ENCODE results near the gene PEX12.

DNA sequence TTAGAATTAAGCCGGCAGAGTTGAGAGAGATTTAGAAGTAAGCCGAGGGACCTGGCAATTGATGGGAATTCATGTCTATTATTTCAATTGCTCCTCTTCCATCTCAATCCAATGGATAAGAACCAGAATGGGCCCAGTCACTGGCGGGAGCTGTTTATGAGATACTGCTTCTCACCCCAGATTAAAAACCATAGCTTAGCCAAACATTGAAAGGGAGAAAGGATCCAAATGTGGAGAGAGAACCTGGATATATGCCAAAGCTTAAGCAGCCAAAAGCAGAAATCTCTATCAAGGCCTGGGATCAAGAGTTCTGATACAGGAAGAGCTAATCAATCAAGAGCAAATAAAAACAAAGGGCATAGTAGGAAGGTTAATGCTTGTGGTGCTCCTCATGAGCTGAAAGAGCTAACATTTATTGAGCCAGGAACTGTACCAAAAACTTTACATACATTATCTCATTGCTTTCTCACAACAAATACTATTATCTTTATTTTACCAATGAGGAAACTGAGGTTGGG is 43.7 kb downstream of the PEX12 start:
- no peak for TF ChIP-seq CTCF (IDR thresholded peaks at IDR 0.05)
- TF ChIP-seq POLR2A (IDR thresholded peaks at IDR 0.05), result no peak
- TF ChIP-seq POLR2AphosphoS5 (IDR thresholded peaks at IDR 0.05), result no peak
- no peak for TF ChIP-seq EP300 (IDR thresholded peaks at IDR 0.05; ENCODE audit: low read depth)
